Right kidney (tissue), 1 donor: ENCODE results near the gene GMDS.

ENCODE experiments used
- DNase-seq: peaks from one replicate; pipeline ENCODE4 v3.0.0-alpha.2; 2016

GMDS gene

GRCh38 chr6:1901556-1901955 lies 343.8 kb downstream of the GMDS start:
- no peak for DNase-seq

GRCh38 chr6:1896897-1897296 lies 348.5 kb downstream of the GMDS start:
- no peak for DNase-seq

- no peak for DNase-seq
Measured at GRCh38 chr6:1895721-1896120, 349.7 kb downstream of the GMDS start.

- DNase-seq, result no peak
Measured at GRCh38 chr6:1894954-1895353, 350.5 kb downstream of the GMDS start.

GRCh38 chr6:1893470-1894130 lies 351.8 kb downstream of the GMDS start:
- no peak for DNase-seq

GRCh38 chr6:1892716-1893115 lies 352.7 kb downstream of the GMDS start:
- DNase-seq, result no peak

GRCh38 chr6:1890987-1891386 lies 354.4 kb downstream of the GMDS start:
- no peak for DNase-seq

- no peak for DNase-seq
Measured at GRCh38 chr6:1890071-1890470, 355.3 kb downstream of the GMDS start.

- DNase-seq, result peak; percentile 49
Measured at GRCh38 chr6:1885576-1886011, 359.8 kb downstream of the GMDS start.

GRCh38 chr6:1884313-1884712 lies 361.1 kb downstream of the GMDS start:
- DNase-seq, result no peak

- no peak for DNase-seq
Measured at GRCh38 chr6:1878330-1878729, 367.1 kb downstream of the GMDS start.

GRCh38 chr6:1873781-1874180 lies 371.6 kb downstream of the GMDS start:
- DNase-seq, result no peak

- DNase-seq, result peak; percentile 52
Measured at GRCh38 chr6:1872649-1873131, 372.7 kb downstream of the GMDS start.

- peak; percentile 62 for DNase-seq
Measured at GRCh38 chr6:1871724-1872315, 373.6 kb downstream of the GMDS start.

- DNase-seq, result no peak
Measured at GRCh38 chr6:1870932-1871331, 374.5 kb downstream of the GMDS start.

GRCh38 chr6:1870251-1870650 lies 375.2 kb downstream of the GMDS start:
- DNase-seq, result no peak

GRCh38 chr6:1869769-1870168 lies 375.6 kb downstream of the GMDS start:
- DNase-seq, result no peak

- no peak for DNase-seq
Measured at GRCh38 chr6:1869308-1869707, 376.1 kb downstream of the GMDS start.

GRCh38 chr6:1868561-1869261 lies 376.7 kb downstream of the GMDS start:
- DNase-seq, result no peak

GRCh38 chr6:1867197-1867596 lies 378.2 kb downstream of the GMDS start:
- no peak for DNase-seq

GRCh38 chr6:1865585-1865984 lies 379.8 kb downstream of the GMDS start:
- DNase-seq, result no peak

GRCh38 chr6:1864496-1864895 lies 380.9 kb downstream of the GMDS start:
- no peak for DNase-seq

- no peak for DNase-seq
Measured at GRCh38 chr6:1862411-1862810, 383.0 kb downstream of the GMDS start.
